Endothelial cell of umbilical vein (primary cell): ENCODE data around the gene TGFBR3. TPM values are rescaled to one million over a fixed set of nuclear protein-coding genes. Genes with fewer than 3 reads are reported as not detected.

ENCODE experiments used
- BruUV-seq: library from RNA; stranded (reverse); fragments of 400-500 nt; replicated peaks from 2 replicates; lab custom pipeline; 2021; lab: Mats Ljungman, UMichigan
- CTCF ChIA-PET: fragments of 300-600, 350-600 bp; sonication (Branson Sonifier 250); formaldehyde crosslinking; loops from one replicate; lab custom pipeline; 2021; ENCODE audit warnings: antibody characterized with exemption, inconsistent platforms; lab: Charles Lee
- POLR2A ChIA-PET: fragments of 300-600, 350-600 bp; sonication (Branson Sonifier 250); formaldehyde crosslinking; loops from one replicate; lab custom pipeline; 2021; ENCODE audit warnings: antibody characterized with exemption, inconsistent platforms; lab: Charles Lee
- DNase-seq: peaks from one replicate; pipeline ENCODE4 v3.0.0-alpha.2; 2011; ENCODE audit warnings: low read depth, low spot score
- FAIRE-seq: peaks from 2 replicates; lab custom pipeline; 2011; peaks lifted over from hg19 to GRCh38; lab: Jason Lieb, UNC
- H2AFZ ChIP-seq: 2 replicates; pipeline ENCODE4 v1.6.0; 2012; ENCODE audit warnings: low read depth, low read length, control low read depth, inconsistent platforms
- H3K27ac ChIP-seq: 2 replicates; pipeline ENCODE4 v1.5.1; 2011; ENCODE audit warnings: low read depth, mild to moderate bottlenecking, control low read depth, low read length, moderate library complexity; ENCODE audit not compliant: insufficient read depth
- H3K27me3 ChIP-seq, 2 experiments: 2 replicates each; pipeline versions ENCODE4 v1.6.0 to v1.6.1; 2011; ENCODE audit warnings: low read length in 2 of 2, mixed read lengths in 1 of 2; ENCODE audit not compliant: control insufficient read depth in 2 of 2, insufficient read depth in 2 of 2
- H3K36me3 ChIP-seq, 2 experiments: 2 replicates in 1 of 2; 3 replicates in 1 of 2; pipeline ENCODE4 v1.5.1; 2011; ENCODE audit warnings: low read length in 2 of 2, mild to moderate bottlenecking in 1 of 2, moderate library complexity in 1 of 2; ENCODE audit not compliant: control insufficient read depth in 2 of 2, insufficient read depth in 2 of 2; ENCODE audit errors: extremely low read depth in 1 of 2
- H3K4me1 ChIP-seq: 3 replicates; pipeline ENCODE4 v1.5.1; 2011; ENCODE audit warnings: mild to moderate bottlenecking, low read length; ENCODE audit not compliant: control insufficient read depth, insufficient read depth; ENCODE audit errors: extremely low read depth
- H3K4me2 ChIP-seq: 2 replicates; pipeline ENCODE4 v1.6.1; 2011; ENCODE audit warnings: low read length, control low read depth, mixed read lengths; ENCODE audit not compliant: insufficient read depth
- H3K4me3 ChIP-seq, 3 experiments: fragments of 200-600 bp in 1 of 3; sonication (generic), shearing (Covaris generic) in 1 of 3; replicated peaks in 1 of 3; 2 replicates each; pipeline ENCODE4 v1.5.1; 2011 to 2016; ENCODE audit warnings: control low read depth in 3 of 3, low read length in 3 of 3, mild to moderate bottlenecking in 2 of 3, inconsistent platforms in 1 of 3, low read depth in 1 of 3, moderate library complexity in 1 of 3; ENCODE audit not compliant: insufficient read depth in 1 of 3
- H3K79me2 ChIP-seq: 2 replicates; pipeline ENCODE4 v1.6.0; 2012; ENCODE audit warnings: low read length, inconsistent platforms; ENCODE audit not compliant: control insufficient read depth, insufficient read depth
- H3K9ac ChIP-seq: replicated peaks from 2 replicates; pipeline ENCODE3; 2011; ENCODE audit warnings: low read length, control low read depth; ENCODE audit not compliant: insufficient read depth; ENCODE audit errors: extremely low read depth
- H3K9me1 ChIP-seq: replicated peaks from 3 replicates; pipeline ENCODE4 v1.6.0; 2011; ENCODE audit warnings: mild to moderate bottlenecking, low read length; ENCODE audit not compliant: control insufficient read depth, insufficient read depth; ENCODE audit errors: extremely low read depth
- H3K9me3 ChIP-seq: replicated peaks from 2 replicates; pipeline ENCODE4 v1.5.1; 2012; ENCODE audit warnings: low read length, inconsistent platforms; ENCODE audit not compliant: control insufficient read depth, insufficient read depth
- H4K20me1 ChIP-seq: replicated peaks from 2 replicates; pipeline ENCODE3; 2011; ENCODE audit warnings: mild to moderate bottlenecking, low read length; ENCODE audit not compliant: control insufficient read depth, insufficient read depth; ENCODE audit errors: extremely low read depth
- CTCF ChIP-seq, 2 donors: IDR thresholded peaks; 1 replicate in 1 of 2; 2 replicates in 1 of 2; pipeline ENCODE4 v1.5.1; 2011; ENCODE audit warnings: low read length in 2 of 2, mild to moderate bottlenecking in 2 of 2, moderate library complexity in 2 of 2, control low read depth in 1 of 2, inconsistent platforms in 1 of 2, low read depth in 1 of 2; ENCODE audit not compliant: insufficient read depth in 1 of 2; ENCODE audit errors: extremely low read depth in 1 of 2
- EZH2 ChIP-seq: IDR thresholded peaks from 2 replicates; pipeline ENCODE4 v1.6.1; 2012; ENCODE audit warnings: borderline replicate concordance, low read depth, mild to moderate bottlenecking, moderate library complexity, low read length, inconsistent platforms; ENCODE audit not compliant: severe bottlenecking
- FOS ChIP-seq: IDR thresholded peaks from 2 replicates; pipeline ENCODE4 v1.6.1; 2011; ENCODE audit warnings: mild to moderate bottlenecking, low read length, moderate library complexity, borderline replicate concordance; ENCODE audit not compliant: insufficient read depth
- GATA2 ChIP-seq: IDR thresholded peaks from 2 replicates; pipeline ENCODE4 v1.7.0; 2011; ENCODE audit warnings: low read depth, mild to moderate bottlenecking, moderate library complexity, mixed read lengths, low read length; ENCODE audit not compliant: insufficient read length, insufficient read depth
- JUN ChIP-seq: IDR thresholded peaks from 2 replicates; pipeline ENCODE4 v1.6.1; 2011; ENCODE audit warnings: borderline replicate concordance, low read depth; ENCODE audit not compliant: insufficient read length, insufficient read depth
- MAX ChIP-seq: IDR thresholded peaks from 2 replicates; pipeline ENCODE4 v1.6.1; 2011; ENCODE audit not compliant: insufficient read depth, insufficient read length
- MYC ChIP-seq: IDR thresholded peaks from one replicate; pipeline ENCODE4 v1.6.1; 2011; ENCODE audit warnings: mild to moderate bottlenecking, low read depth, low read length
- POLR2A ChIP-seq: IDR thresholded peaks from 2 replicates; pipeline ENCODE4 v1.6.1; 2012; ENCODE audit warnings: low read depth, mild to moderate bottlenecking, control low read depth, low read length
- POLR2AphosphoS5 ChIP-seq: IDR thresholded peaks from 2 replicates; pipeline ENCODE4 v1.6.1; 2012; ENCODE audit warnings: low read depth, mild to moderate bottlenecking, control low read depth, low read length, moderate library complexity; ENCODE audit not compliant: insufficient read depth
- dilution Hi-C: fragments of 300-500 bp; cut with MboI; formaldehyde crosslinking; loops from one replicate; pipeline ENCODE4 v1.15.0; 2019; ENCODE audit warnings: low sequenced_read_pairs; ENCODE audit not compliant: extremely low pct_ligation_motif_present
- intact Hi-C: fragments of 100-400 bp; cut with micrococcal nuclease; formaldehyde crosslinking; loops from one replicate; pipeline ENCODE4 v1.10.0; 2022
- polyA plus RNA-seq, 4 experiments: library from polyadenylated mRNA; depleted of rRNA in 3 of 4; stranded (reverse) in 3 of 4; unstranded in 1 of 4; fragments of >200 nt; gene quantifications; 2 replicates each; pipeline versions ENCODE4 v1.2.1 to v1.2.3, GENCODE V29; 2011 to 2012; ENCODE audit warnings: missing spikeins in 1 of 4
- total RNA-seq: library from RNA; stranded (reverse); gene quantifications from 2 replicates; pipeline ENCODE4 v1.2.3, GENCODE V29; 2021

TGFBR3 gene
- total and polyA plus RNA-seq, 2 donors (not counting 3 experiments of a cell fraction or from before 2014, with no cell fraction given): 8.0 to 13.4 TPM

- Histone ChIP-seq H3K9me1 (no peaks in the 10 kb centered on the region), H2AFZ (no peak overlapping the region), H3K36me3 (peaks cover 0 to 2% of the 10 kb centered on the region in 2 experiments), H3K79me2 (no peaks in the 10 kb centered on the region), H4K20me1 (no peaks in the 10 kb centered on the region), H3K4me1 (no peaks in the 10 kb centered on the region), H3K4me3 (no peak overlapping the region), H3K9me3 (no peaks in the 10 kb centered on the region), H3K27me3 (no peaks in the 10 kb centered on the region), H3K9ac (no peak overlapping the region), H3K4me2 (no peak overlapping the region), H3K27ac (no peak overlapping the region)
- ChIA-PET CTCF (interaction anchor here (0.8 kb wide), 1 partner anchor 9 kb away, joined by 3 read pairs; no protein-coding TSS in a partner anchor), POLR2A (no interaction called here)
- TF ChIP-seq GATA2 (no peak), CTCF (IDR thresholded peaks at IDR 0.05; ENCODE audit: extremely low read depth in 1 of 2, insufficient read depth in 1 of 2, low read depth in 1 of 2, low read length in 2 of 2) (no peak), FOS (no peak), MAX (no peak), EZH2 (no peak), POLR2AphosphoS5 (no peak), POLR2A (no peak), JUN (no peak), MYC (no peak)
- DNase-seq (no peak), FAIRE-seq (no peak)
- dilution Hi-C loops: no loop called here
- intact Hi-C loops: no loop called here
- no TSS peak for BruUV-seq
Measured at GRCh38 chr1:91798241-91798648, 87.7 kb downstream of the TGFBR3 start.
